OCI-LY1 (cell line): ENCODE results near the gene DCLK1.
"Not testable (repeated sequence)": the region's sequence is repeated elsewhere in the genome, so short reads cannot be mapped to it uniquely, and the experiment has no call there.

ENCODE experiments used
- H2AFZ ChIP-seq: fragments of 200-600 bp; sonication (generic), shearing (Covaris generic); 2 replicates; pipeline ENCODE4 v1.6.0; 2014; ENCODE audit warnings: antibody characterized with exemption, mild to moderate bottlenecking, low read length
- H3F3A ChIP-seq: fragments of 200-600 bp; sonication (generic), shearing (Covaris generic); 2 replicates; pipeline ENCODE4 v1.6.0; 2014; ENCODE audit warnings: mild to moderate bottlenecking, antibody characterized with exemption, low read length, moderate library complexity; ENCODE audit not compliant: insufficient read depth
- H3K27ac ChIP-seq: fragments of 200-600 bp; sonication (generic); 2 replicates; pipeline ENCODE4 v1.5.1; 2014; ENCODE audit warnings: low read length, mixed run types, mild to moderate bottlenecking, low read depth; ENCODE audit not compliant: poor library complexity, severe bottlenecking
- H3K27me3 ChIP-seq: fragments of 200-600 bp; sonication (generic); 2 replicates; pipeline ENCODE4 v1.6.0; 2014; ENCODE audit warnings: antibody characterized with exemption, mild to moderate bottlenecking, low read length, moderate library complexity; ENCODE audit not compliant: insufficient read depth
- H3K36me3 ChIP-seq: fragments of 200-600 bp; sonication (generic); 2 replicates; pipeline ENCODE4 v1.6.1; 2014; ENCODE audit warnings: mild to moderate bottlenecking, antibody characterized with exemption, low read length, moderate library complexity, mixed read lengths; ENCODE audit not compliant: insufficient read depth
- H3K4me1 ChIP-seq: fragments of 200-600 bp; sonication (generic); 2 replicates; pipeline ENCODE4 v1.5.1; 2014; ENCODE audit warnings: mild to moderate bottlenecking, low read length, moderate library complexity; ENCODE audit not compliant: insufficient read depth, severe bottlenecking
- H3K4me2 ChIP-seq: fragments of 200-600 bp; sonication (generic), shearing (Covaris generic); 2 replicates; pipeline ENCODE4 v1.6.1; 2014; ENCODE audit warnings: low read length
- H3K4me3 ChIP-seq: fragments of 200-600 bp; sonication (generic); 2 replicates; pipeline ENCODE4 v1.5.1; 2014; ENCODE audit warnings: low read length, low read depth, mild to moderate bottlenecking, mixed read lengths; ENCODE audit not compliant: poor library complexity, severe bottlenecking
- H3K79me2 ChIP-seq: fragments of 200-600 bp; shearing (Covaris generic); 2 replicates; pipeline ENCODE4 v1.6.1; 2016; ENCODE audit warnings: mixed run types, low read length, mixed read lengths; ENCODE audit not compliant: insufficient read depth
- H3K9ac ChIP-seq: fragments of 200-600 bp; sonication (generic), shearing (Covaris generic); 2 replicates; pipeline ENCODE4 v1.6.1; 2014; ENCODE audit warnings: mild to moderate bottlenecking, low read length, mixed read lengths
- H3K9me2 ChIP-seq: fragments of 200-600 bp; sonication (generic), shearing (Covaris generic); 2 replicates; pipeline ENCODE4 v1.6.1; 2014; ENCODE audit warnings: low read depth, mild to moderate bottlenecking, low read length, mixed read lengths
- H3K9me3 ChIP-seq: fragments of 200-600 bp; shearing (Covaris generic); 2 replicates; pipeline ENCODE4 v1.6.1; 2014; ENCODE audit warnings: low read length, mixed read lengths
- H4K20me1 ChIP-seq: fragments of 200-600 bp; sonication (generic), shearing (Covaris generic); 2 replicates; pipeline ENCODE4 v1.6.0; 2016; ENCODE audit warnings: mild to moderate bottlenecking, low read length; ENCODE audit not compliant: insufficient read depth
- CTCF ChIP-seq: fragments of 200-600 bp; sonication (generic), shearing (Covaris generic); IDR thresholded peaks from 2 replicates; pipeline ENCODE4 v1.5.1; 2017; ENCODE audit warnings: mild to moderate bottlenecking, antibody characterized with exemption, low read length, moderate library complexity, mixed read lengths
- EZH2 ChIP-seq: fragments of 200-600 bp; sonication (generic), shearing (Covaris generic); IDR thresholded peaks from 2 replicates; pipeline ENCODE4 v1.8.0; 2017; ENCODE audit warnings: borderline replicate concordance, mixed run types, mild to moderate bottlenecking, antibody characterized with exemption, low read length, moderate library complexity, mixed read lengths

DCLK1 gene

GRCh38 chr13:36102721-36103120 is 28.5 kb downstream of the DCLK1 start:
- no peak overlapping the region for H3K4me3 ChIP-seq
- H3K79me2 ChIP-seq: no peaks in the 10 kb centered on the region
- no peaks in the 10 kb centered on the region for H3K27me3 ChIP-seq
- no peaks in the 10 kb centered on the region for H3K36me3 ChIP-seq
- no peaks in the 10 kb centered on the region for H4K20me1 ChIP-seq
- no peak overlapping the region for H2AFZ ChIP-seq
- H3F3A ChIP-seq: no peaks in the 10 kb centered on the region
- H3K9ac ChIP-seq: no peak overlapping the region
- H3K9me2 ChIP-seq: no peaks in the 10 kb centered on the region
- H3K4me2 ChIP-seq: no peak overlapping the region
- TF ChIP-seq CTCF (no peak), EZH2 (no peak)
- H3K4me1 ChIP-seq: no peaks in the 10 kb centered on the region
- H3K9me3 ChIP-seq: no peaks in the 10 kb centered on the region
- no peak overlapping the region for H3K27ac ChIP-seq

GRCh38 chr13:36101907-36102306 is 29.3 kb downstream of the DCLK1 start:
- not testable (repeated sequence) for H3K9me3 ChIP-seq, H3K27me3 ChIP-seq, H3K27ac ChIP-seq, H3K4me2 ChIP-seq, H3K9ac ChIP-seq, H3K4me3 ChIP-seq, H3K36me3 ChIP-seq, H2AFZ ChIP-seq, H3K4me1 ChIP-seq, H3K79me2 ChIP-seq, H3F3A ChIP-seq, H4K20me1 ChIP-seq, H3K9me2 ChIP-seq

GRCh38 chr13:36101157-36101556 is 30.0 kb downstream of the DCLK1 start:
- no peak overlapping the region for H3K4me3 ChIP-seq
- no peak overlapping the region for H3K4me2 ChIP-seq
- TF ChIP-seq CTCF (no peak), EZH2 (no peak)

GRCh38 chr13:36098080-36098479 is 33.1 kb downstream of the DCLK1 start:
- Histone ChIP-seq H3K36me3 (no peaks in the 10 kb centered on the region), H3K79me2 (no peaks in the 10 kb centered on the region), H3K27ac (no peak overlapping the region), H4K20me1 (no peaks in the 10 kb centered on the region), H3K9me2 (no peaks in the 10 kb centered on the region), H2AFZ (no peak overlapping the region), H3K9ac (no peak overlapping the region), H3K4me3 (no peak overlapping the region), H3F3A (no peaks in the 10 kb centered on the region), H3K4me2 (no peak overlapping the region), H3K4me1 (no peaks in the 10 kb centered on the region), H3K9me3 (no peaks in the 10 kb centered on the region), H3K27me3 (no peaks in the 10 kb centered on the region)
- TF ChIP-seq CTCF: no peak
- no peak for TF ChIP-seq EZH2

More at GRCh38 chr13:36101157-36101556, 30.0 kb downstream of the DCLK1 start:
- Histone ChIP-seq H3K9ac (no peak overlapping the region), H3K9me2 (no peaks in the 10 kb centered on the region), H3F3A (no peaks in the 10 kb centered on the region), H4K20me1 (no peaks in the 10 kb centered on the region), H2AFZ (no peak overlapping the region), H3K79me2 (no peaks in the 10 kb centered on the region), H3K4me1 (no peaks in the 10 kb centered on the region), H3K27me3 (no peaks in the 10 kb centered on the region), H3K9me3 (no peaks in the 10 kb centered on the region), H3K36me3 (no peaks in the 10 kb centered on the region), H3K27ac (no peak overlapping the region)
